ENCODE measurements around the gene ZNF799.
"Not testable (repeated sequence)": the region's sequence is repeated elsewhere in the genome, so short reads cannot be mapped to it uniquely, and the experiment has no call there.

The ZNF799 gene

DNA sequence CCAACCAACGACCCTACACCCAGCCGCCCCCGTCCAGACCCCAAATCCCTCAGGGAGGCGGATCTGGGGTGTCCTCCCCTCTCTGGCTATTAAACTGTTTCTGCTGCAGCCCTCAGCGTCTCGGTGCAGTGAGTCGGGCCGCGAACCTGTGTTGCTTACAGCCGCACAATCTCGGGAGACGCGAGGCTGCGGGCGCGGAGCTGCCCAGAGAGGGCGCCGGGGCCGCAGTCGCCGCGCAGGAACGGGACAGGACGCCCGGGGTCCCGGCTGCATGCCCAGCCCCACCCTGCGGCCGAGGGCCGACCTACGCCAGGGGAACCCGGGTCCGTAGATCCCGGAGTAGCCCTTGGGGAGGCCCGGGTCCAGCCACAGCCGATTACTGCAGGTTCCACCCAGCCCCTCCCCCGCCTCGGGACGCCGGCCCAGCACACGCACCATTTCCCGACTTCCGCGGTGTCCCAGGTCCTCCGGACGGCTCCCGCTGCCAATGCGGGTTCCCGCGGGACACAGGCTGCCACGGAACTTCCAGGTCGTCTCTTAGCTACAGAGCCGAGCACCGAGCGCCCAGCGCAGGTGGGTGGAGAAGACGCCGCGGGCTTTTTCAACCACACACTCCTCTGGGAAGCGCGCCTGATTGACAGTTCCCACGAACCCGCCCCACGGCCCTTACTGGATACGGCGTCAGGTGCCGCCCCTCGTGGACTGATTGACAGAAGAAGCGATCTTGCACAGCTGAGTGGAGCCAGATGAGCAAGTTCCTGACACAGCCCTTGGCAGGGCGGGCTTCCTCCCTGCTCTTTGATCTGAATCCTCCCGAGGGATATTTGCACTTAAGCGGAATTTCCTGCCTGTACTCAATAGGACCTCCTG is at the start of gene ZNF799:
ZNF799 (minus strand) TSS at position 639 of the 870 bp plus-strand sequence; CDS start at position 438, 201 bp downstream.
- peak; percentile 88 for DNase-seq

- DNase-seq, result no peak
Measured at GRCh38 chr19:12450844-12451243, 49.8 kb upstream of the ZNF799 start.

DNA sequence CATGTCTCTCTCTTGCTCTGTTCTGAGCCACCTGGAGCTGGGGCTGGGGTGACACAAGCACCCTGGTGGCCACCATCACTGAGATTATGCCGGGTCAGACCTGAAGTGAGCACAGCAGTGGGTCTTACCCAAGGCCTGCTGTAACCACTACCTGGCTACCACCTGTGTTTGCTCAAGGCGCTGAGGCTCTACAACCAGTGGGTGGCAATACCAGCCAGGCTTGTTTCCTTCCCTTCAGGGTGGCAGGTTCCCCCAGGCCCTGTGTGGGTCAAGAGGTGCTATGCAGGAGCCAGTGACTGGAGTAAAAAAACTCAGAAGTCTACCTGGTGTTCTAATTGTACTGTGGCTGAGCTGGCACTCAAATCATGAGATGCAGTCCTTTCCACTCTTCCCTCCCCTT is 47.7 kb upstream of the ZNF799 start:
- no peak for DNase-seq

DNA sequence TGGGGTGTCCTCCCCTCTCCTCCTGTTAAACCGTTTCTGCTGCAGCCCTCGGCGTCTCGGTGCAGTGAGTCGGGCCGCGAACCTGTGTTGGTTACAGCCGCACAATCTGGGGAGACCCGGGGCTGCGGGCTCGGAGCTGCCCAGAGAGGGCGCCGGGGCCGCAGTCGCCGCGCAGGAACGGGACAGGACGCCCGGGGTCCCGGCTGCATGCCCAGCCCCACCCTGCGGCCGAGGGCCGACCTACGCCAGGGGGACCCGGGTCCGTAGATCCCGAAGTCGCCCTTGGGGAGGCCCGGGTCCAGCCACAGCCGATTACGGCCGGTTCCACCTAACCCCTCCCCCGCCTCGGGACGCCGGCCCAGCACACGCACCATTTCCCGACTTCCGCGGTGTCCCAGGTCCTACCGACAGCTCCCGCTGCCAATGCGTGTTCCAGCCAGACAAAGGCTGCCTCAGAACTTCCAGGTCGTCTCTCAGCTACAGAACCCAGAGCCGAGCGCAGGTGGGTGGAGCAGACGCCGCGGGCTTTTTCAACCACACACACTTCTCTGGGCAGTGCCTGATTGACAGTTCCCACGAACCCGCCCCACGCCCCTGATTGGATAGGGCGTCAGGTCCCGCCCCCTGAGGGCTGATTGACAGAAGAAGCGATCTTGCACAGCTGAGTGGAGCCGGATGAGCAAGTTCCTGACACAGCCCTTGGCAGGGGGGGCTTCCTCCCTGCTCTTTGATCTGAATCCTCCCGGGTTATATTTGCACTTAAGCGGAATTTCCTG is 39.7 kb upstream of the ZNF799 start, which contains the start of gene ZNF443:
ZNF443 (minus strand) TSS at position 481 of the 776 bp plus-strand sequence; CDS start at position 374, 107 bp downstream.
- DNase-seq, result peak; percentile 86

DNA sequence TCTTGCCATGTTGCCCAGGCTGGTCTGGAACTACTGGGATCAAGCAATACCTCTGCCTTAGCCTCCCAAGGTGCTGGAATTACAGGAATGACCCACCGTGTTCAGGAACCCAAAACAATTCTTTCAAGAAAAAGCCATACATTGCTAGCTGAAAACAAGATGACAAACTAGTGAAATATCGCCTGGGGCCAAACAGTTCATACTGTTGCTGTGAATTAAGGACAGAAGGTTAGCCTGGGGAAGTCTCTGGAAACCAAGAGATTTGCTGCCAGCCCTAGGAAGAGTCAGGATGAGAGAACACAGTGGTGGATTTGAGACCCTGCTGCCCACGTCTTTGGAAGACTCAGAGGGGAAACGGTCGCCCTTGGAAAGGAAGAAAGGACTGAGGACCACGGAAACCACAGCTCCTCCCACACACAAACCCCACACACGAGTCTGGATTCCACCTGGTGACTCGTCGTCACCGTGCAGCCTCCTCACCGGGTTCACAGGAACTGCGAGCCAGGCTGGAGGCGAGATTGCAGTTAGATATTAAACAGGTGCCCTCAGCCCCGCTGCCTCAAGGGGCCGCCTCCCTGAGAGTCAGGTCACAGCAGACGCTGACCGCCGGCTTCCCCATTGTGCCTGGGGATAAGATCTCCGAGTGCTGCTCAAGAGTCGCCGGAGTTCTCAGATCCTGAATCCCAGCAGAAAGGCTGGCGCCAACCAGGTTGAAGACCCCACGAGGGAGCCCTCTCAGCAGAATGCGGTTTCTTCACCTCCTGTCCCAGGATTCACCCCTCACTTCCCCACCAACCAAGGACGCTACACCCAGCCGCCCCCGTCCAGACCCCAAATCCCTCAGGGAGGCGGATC is 38.8 kb upstream of the ZNF799 start:
- peak; percentile 6 for DNase-seq

DNA sequence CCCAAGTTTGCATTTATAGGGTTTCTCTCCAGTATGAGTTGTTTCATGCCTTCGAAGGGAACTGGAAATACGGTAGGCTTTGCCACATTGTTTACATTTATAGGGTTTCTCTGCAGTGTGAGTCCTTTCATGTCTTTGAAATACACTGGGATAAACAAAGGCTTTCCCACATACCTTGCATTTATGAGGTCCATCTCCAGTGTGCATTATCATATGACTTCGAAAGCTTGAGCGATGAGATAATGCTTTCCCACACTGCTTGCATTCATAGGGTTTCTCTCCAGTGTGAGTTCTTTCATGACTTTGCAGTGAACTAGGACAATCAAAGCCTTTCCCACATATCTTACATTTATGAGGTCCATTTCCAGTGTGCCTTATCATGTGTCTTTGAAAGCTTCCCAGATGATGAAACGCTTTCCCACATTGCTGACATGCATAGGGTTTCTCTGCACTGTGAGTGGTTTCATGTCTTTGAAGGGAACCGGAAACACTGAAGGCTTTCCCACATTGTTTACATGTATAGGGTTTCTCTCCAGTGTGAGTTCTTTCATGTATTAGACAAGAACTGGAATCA is 29.7 kb upstream of the ZNF799 start:
- not testable (repeated sequence) for DNase-seq

- no peak for DNase-seq
Measured at GRCh38 chr19:12425888-12426274, 24.8 kb upstream of the ZNF799 start.

DNA sequence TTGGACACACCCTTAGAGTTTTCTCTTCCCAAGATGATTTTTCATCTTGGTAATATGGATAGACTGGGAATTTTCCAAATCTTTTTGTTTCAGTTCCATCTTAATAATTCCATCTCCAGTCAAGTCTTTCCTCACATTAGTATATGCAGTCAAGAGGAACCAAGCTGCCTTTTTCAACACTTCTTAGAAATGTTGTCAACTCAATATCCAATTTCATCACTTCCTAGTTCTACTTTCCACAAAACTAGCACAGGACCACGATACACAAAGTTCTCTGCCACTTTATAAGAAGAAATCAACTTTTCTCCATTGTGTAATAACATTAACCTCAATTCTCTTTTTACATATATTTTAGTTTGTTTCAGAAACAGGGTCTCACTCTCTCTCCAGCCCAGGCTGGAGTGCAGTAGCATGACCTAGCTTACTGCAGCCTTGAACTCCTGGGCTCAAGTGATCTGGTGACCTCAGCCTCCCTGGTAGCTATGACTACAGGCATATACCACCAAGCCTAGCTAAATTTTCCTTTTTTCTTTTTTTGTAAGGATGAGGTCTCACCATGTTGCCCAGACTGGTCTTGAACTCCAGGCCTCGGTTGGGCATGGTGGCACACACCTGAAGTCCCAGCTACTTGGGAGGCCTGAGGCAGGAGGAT is 24.3 kb upstream of the ZNF799 start:
- no peak for DNase-seq

DNA sequence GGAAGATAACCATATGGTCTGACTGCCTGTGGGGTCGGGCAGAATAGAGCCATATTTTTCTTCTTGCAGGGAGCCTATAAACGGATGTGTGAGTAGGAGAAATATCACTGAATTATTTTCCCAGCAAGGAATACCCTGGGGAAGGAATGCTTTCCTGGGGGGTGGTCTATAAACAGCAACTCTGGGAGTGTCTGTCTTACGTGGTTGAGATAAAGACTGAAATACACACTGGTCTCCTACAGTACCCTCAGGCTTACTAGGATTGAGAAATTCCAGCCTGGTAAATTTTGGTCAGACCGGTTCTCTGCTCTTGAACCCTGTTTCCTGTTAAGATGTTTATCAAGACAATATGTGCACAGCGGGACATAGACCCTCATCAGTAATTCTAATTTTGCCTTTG is 16.2 kb upstream of the ZNF799 start:
- not testable (repeated sequence) for DNase-seq

DNA sequence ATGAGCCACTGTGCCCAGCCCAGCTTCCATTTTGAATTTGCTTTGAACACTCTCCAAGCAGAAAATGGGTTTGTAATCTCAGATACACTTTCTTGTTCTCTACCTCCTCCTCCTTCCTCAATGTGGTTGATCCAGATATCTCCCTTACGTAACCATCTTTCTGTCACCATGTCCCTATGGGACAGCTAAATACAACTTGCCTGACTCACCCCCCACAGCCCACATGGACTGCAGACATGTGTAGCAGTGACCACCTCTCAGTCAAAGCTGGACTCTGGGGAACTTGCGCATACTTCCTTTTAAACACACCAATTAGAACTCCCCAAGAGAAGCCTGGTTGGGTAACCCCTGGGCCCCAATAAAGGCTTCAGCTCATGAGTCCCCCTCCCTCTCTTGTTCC is 10.8 kb upstream of the ZNF799 start:
- no peak for DNase-seq

GRCh38 chr19:12399901-12400632 is 1.0 kb downstream of the ZNF799 start:
- DNase-seq, result not testable (repeated sequence)

DNA sequence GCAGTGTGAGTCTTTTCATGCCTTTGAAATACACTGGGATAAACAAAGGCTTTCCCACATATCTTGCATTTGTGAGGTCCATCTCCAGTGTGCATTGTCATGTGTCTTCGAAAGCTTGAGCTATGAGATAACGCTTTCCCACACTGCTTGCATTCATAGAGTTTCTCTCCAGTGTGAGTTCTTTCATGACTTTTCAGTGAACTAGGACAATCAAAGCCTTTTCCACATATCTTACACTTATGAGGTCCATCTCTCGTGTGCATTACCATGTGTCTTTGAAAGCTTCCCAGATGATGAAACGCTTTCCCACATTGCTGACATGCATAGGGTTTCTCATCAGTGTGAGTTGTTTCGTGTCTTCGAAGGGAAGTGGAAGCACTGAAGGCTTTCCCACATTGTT is 9.9 kb downstream of the ZNF799 start:
- not testable (repeated sequence) for DNase-seq

GRCh38 chr19:12386365-12386764 is 14.7 kb downstream of the ZNF799 start:
- DNase-seq, result not testable (repeated sequence)

GRCh38 chr19:12380444-12380737 is 20.7 kb downstream of the ZNF799 start:
- DNase-seq, result no peak

DNA sequence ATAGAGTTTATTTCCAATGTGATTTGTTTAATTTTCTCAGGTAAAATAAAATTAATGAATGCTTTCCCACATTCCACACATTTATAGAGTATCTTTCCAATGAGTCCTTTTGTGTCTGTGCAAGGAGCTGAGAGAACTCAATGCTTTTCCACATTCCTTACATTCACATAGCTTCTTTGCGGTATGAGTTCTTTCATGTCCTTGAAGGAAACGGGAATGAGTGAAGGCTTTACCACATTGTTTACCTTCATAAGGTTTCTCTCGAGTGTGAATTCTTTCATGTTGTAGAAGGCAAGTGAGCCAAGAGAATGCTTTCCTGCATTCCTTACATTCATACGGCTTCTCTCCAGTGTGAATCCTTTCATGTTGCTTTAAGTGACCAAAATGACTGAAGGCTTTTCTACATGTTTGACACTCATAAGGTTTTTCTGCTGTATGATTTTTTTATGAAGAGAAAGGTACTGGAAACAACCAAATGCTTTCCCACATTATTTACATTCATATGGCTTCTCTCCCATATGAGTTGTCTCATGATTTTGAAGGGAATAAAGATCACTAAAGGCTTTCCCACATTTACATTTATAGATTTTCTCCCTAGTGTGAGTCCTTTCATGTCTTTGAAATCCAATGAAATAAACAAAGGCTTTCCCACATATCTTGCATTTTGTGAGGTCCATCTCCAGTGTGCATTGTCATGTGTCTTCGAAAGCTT is 21.2 kb downstream of the ZNF799 start:
- no peak for DNase-seq

DNA sequence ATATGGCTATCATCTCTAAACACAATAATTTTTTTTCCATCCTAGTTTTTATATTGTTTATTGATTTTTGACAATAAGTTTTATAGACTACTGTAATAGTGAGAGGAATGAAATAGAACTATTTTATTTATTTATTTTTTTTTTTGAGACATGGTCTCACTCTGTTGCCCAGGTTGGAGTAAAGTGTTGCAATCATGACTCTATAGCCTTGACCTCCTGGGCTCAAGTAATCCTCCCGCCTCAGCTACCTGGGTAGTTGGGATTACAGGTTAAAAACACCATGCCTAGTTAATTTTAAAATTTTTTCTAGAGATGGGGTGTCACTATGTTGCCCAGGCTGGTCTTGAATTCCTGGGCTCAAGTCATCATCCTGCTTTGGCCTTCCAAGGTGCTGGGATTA is 27.0 kb downstream of the ZNF799 start:
- no peak for DNase-seq

DNA sequence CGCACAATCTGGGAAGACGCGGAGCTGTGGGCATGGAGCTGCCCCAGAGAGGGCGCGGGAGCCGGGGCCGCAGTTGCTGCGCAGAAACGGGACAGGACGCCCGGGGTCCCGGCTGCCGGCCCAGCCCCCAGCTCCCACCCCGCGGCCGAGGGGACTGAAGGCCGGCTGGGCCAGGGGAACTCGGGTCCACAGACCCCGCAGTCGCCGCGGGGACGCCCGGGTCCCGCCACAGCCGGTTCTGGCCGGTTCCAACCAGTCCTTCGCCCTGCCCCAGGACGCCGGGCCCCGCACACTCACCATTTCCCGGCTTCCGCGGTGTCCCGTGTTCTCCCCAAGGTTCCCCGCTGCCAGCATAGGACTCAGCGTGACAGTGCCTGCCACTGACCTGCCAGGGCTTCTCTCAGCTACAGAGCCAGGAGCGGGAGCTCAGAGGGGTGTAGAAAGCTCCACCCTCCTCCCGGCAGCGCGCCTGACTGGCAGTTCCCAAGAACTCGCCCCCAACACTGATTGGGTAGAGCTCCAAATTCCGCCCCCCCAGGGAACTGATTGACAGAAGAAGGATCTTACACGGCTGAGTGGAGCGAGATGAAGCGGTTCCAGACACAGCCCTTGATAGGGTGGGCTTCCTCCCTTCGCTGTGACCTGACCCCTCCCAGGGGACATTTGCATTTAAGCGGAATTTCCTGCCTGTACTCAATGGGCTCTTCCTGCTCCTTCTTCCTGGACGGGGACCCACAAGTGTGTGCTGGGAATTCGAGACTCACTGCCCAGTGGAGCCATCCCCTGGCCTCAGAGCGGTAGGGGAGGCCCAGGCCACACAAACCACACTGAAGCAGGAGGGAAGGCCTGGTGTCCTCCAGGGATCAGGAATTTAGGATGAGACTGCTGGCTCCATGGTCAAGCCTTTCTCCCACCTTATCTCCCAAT is 35.6 kb downstream of the ZNF799 start, which contains the start of gene ZNF442:
ZNF442 (minus strand) TSS at position 448 of the 927 bp plus-strand sequence. CDS start 2,052 bp downstream, outside the sequence.
- peak; percentile 79 for DNase-seq

DNA sequence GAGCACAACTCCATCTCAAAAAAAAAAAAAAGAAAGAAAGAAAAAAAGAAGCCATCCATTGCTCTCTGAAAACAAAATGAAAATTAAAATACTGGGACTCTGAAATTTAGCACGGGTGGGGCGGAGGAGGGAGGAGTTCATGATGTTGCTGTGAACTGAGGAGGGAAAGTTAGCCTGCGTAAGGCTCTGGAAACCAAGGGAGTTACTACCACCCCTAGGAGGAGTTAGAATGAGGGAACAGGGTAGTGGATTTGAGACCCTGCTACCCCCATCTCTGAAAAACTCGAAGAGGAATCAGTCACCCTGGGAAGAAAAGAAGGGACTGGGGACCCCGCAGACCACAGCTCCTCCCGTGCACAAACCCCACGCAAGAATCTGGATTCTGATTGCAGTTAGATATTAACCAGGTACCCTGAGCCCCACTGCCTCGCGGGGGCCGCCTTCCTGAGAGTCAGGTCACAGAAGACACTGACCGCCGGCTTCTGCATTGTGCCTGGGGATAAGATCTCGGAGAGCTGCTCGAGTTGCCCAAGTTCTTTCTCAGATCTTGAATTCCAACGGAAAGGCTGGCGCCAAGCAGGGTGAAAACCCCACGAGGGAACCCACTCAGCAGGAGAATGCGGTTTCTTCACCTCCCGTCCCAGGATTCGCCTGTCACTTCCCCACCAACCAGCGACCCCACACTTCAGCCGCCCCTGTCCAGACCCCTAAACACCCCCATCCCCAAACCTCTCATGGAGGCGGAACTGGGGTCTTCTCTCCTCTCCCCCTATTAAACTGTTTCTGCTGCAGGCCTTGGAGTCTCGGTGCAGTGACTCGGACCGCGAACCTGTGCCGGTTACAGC is 36.5 kb downstream of the ZNF799 start:
- DNase-seq, result peak; percentile 1

Data from NCI-H2227 treated with DMSO at 0.1 percent for 48 hours (cell line).